ENCODE results near the gene NBPF26.
"Not testable (repeated sequence)": the region's sequence is repeated elsewhere in the genome, so short reads cannot be mapped to it uniquely, and the experiment has no call there.

NBPF26 gene

DNA sequence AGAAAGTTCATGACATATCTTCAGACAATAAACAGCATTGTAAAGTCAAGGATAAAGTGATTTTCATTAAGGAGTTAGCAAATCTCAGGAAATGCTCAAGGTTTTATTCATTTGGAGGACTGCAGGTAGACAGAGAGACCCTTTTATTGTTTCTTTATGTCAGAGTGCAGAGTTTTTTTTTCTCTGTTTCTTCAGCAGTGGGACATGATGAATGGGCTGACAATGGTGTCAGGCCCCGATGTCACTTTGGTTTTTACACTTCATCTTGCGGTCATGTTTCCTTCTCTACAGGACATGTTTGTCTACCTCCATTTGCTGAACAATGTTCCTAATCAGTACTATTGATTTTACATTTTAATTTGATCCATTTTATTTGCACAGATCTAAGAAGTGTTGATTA, 134.4 kb downstream of the NBPF26 start:
- DNase-seq (ENCODE audit: low read depth) = not testable (repeated sequence)

DNA sequence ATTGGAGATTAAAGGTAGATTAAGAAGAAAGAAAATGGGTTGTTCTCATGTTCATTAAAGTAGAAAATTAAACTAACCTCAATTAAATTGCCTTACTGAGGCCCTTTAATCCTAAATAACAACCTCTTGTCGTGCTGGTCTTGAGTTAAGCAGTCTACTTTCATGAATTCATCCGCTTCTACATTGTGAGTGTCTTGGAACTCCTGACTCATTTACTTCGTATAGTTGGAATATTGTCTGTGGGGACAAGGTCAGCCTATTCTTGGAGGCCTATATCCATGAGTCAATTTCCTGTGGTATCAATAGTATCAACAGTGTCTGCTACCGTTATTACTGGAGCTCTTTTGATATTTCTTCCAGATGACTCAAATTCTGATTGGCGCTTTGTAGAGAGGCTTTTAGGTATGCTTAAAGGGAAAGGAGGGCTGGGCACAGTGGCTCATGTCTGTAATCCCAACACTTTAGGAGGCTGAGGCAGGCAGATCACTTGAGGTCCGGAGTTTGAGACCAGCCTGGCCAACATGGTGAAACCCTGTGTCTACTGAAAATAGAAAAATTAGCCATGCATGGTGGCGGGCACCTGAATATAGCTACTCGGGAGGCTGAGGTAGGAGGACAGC, 136.0 kb downstream of the NBPF26 start:
- DNase-seq (ENCODE audit: low read depth) = peak; percentile 43

DNA sequence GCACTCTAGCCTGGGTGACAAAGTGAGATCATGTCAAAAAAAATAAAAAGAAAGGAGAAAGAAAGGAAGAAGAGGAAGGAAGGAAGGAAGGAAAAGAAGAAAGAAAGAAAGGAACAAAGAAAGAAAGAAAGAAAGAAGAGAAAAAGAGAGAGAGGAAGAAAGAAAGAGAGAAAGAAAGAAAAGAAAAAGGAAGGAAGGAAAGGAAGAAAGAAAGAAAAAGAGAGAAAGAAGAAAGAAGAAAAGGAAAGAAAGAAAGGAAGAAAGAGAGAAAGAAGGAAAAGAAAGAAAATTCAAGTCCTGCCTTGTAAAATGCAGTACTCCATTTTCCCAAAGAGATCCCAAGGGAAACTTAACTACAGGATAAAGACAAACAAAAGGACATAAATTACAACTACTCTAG, 154.5 kb downstream of the NBPF26 start:
- not testable (repeated sequence) for DNase-seq (ENCODE audit: low read depth)

DNA sequence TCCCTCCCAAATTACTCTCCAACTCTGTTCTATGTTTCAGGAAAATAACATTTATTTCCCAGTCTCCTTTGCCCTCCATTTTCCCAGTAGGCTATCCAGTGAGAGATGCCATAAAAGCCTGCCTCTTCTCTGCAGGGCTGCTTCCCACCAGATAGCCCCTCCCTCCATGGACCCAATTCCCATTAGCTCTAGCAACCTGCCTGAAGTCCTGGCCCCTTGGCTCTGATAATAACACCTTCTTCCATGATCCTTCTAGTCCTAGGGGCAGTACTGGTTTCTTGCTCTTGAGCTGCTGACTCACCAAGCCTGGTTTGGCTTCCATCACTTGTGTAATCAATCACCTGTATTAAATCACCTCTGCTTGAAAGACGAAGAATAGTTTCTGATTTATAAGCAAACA, 156.3 kb downstream of the NBPF26 start:
- DNase-seq (ENCODE audit: low read depth) = not testable (repeated sequence)

DNA sequence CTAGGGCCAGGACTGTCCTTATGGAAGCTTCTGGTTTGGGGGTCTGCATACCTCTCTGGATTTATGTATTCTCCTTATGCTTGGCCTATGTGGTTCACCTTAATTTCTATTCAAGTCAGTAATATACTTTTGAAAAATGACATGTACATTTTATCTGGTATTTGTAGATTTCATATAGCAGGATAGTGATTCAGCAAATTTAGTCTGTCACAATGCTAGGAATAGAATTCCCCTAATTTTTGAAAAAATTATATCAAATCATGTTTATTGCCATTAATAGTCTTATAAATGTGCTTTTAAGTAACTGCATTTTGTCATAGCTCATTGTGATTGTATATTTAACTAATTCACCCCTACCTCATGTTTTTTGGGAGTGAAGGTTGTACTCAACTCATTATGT, 158.2 kb downstream of the NBPF26 start:
- not testable (repeated sequence) for DNase-seq (ENCODE audit: low read depth)
